ENCODE data around the gene ANKMY1. TPM values are rescaled to one million over a fixed set of nuclear protein-coding genes. Genes with fewer than 3 reads are reported as not detected.

ANKMY1 gene
- total and polyA plus RNA-seq, 2 of the 8 experiments (the other 6 are each of a cell fraction or from before 2014, with no cell fraction given), result 4.5 to 4.8 TPM

- TF ChIP-seq RNF2 (IDR thresholded peaks at IDR 0.05; ENCODE audit: borderline replicate concordance, low read depth, low read length, missing control alignments, poor library complexity, severe bottlenecking) (no peak), CTCF (IDR thresholded peaks at IDR 0.05; ENCODE audit: control extremely low read depth in 1 of 3, insufficient read depth in 1 of 3, low read depth in 1 of 3, low read length in 3 of 3) (no peak), CREB1 (IDR thresholded peaks at IDR 0.05) (no peak), JUND (IDR thresholded peaks at IDR 0.05; ENCODE audit: low read length) (no peak)
- TF ChIP-seq, protein P1, sequence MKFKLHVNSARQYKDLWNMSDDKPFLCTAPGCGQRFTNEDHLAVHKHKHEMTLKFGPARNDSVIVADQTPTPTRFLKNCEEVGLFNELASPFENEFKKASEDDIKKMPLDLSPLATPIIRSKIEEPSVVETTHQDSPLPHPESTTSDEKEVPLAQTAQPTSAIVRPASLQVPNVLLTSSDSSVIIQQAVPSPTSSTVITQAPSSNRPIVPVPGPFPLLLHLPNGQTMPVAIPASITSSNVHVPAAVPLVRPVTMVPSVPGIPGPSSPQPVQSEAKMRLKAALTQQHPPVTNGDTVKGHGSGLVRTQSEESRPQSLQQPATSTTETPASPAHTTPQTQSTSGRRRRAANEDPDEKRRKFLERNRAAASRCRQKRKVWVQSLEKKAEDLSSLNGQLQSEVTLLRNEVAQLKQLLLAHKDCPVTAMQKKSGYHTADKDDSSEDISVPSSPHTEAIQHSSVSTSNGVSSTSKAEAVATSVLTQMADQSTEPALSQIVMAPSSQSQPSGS (IDR thresholded peaks at IDR 0.05; ENCODE audit: low read length), result no peak
These were observed 18.2 kb upstream of the ANKMY1 start (continued) for GRCh38 chr2:240576036-240576435.
